GM10847 (cell line): ENCODE results near the gene ATG2B.

Source experiments
- POLR2A ChIP-seq: IDR thresholded peaks from 2 replicates; pipeline ENCODE4 v1.6.1; 2011; ENCODE audit not compliant: insufficient read length; ENCODE audit errors: extremely low read depth

The ATG2B gene

DNA sequence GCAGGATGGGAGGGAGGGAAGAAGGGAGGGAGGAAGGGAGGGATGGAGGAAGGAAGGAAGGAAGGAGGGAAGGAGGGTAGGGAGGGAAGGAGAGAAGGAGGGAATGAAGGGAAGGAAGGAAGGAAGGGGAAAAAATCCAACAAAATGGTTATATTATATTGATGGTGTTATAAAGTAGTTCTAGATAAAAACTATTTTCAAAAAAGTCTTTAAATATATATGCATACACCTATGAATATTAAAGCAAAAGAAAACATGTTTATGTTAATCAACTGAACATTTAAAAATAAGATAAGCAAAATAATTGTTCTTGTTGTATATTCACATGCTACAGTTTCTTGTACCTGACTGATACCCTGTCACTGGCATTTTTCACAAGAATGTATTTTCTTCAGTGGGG is 105.2 kb downstream of the ATG2B start:
- no peak for TF ChIP-seq POLR2A

DNA sequence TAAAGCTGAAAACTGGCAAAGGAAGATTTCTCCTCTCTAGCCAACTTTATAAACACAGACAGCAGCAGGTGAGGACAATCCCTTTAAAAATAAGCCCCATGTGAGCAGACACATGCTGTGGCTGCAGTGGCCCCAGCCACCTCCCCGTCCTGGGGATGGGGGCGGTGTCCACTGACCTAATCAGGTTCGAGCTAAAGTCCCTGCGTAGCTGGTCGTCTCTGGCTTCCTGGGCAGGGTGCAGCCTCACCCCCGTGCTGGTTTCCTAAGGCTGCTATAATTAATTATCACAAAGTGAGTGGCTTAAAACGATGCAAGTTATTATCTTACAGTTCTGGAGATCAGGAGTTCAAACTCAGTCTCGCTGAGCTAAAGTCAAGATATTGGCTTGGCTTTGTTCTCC is 106.1 kb downstream of the ATG2B start:
- TF ChIP-seq POLR2A, result no peak

DNA sequence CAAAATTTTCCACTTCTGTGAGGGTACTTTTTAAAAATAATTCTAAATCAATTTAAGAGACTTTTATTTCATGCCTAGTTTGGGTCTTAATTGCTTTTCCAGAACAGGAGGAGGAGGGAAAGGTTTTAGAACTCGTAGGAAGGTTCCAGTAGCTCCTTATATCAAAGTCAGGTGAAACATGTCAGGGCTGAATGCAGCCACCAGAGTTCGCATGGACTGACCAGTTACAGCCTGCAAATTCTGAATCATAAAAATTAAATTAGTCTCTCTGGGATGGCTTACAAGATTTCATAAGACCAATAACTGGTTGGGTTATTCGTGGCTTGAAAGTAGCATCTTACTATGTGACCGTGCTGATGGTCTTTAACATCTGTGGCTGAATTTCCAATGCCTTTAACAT is 106.7 kb downstream of the ATG2B start:
- TF ChIP-seq POLR2A, result no peak

DNA sequence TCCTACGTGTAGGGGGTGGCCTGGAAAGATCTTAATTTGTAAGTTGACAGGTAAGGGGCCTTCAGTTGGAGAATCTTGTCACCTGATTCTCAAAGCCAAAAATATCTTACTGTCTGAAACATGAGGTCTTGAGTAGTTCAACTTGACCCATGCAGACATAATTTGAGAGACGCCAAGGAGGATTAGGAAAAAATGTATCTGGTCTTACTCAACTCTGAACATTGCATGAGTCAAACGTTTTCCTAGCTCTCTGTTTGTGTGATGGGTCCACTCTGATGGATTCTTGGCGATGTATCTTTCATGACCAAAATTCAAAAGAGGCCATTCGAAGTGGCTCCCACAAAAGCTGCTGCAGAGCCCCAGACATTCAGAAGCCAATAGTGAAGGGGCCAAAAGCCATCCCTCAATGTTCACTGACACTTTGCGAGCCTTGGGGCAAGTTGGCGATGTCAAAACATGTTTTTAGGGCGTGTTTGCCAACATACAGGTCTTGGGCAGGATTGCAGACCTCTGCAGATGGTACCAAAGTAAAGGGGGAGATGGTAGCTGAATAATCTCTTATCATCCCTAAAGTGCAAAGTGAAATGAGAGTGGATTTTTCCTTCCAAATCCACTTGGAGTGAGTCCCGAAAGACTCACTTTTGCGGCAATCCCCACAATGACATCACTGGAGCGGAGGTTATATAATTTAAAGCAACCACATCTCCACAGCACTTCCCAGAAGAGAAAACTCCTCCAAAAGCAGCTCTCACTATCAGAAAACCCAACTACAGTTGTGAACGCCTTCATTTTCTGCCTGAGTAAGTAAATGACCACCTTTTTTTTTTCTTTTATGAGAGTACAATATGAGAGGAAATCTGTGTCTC is 107.4 kb downstream of the ATG2B start, which contains the start of gene BDKRB1:
Gene BDKRB1, plus strand, starts transcription at position 710 of the 866 bp plus-strand sequence. CDS start 7,473 bp downstream, outside the sequence.
- no peak for TF ChIP-seq POLR2A

DNA sequence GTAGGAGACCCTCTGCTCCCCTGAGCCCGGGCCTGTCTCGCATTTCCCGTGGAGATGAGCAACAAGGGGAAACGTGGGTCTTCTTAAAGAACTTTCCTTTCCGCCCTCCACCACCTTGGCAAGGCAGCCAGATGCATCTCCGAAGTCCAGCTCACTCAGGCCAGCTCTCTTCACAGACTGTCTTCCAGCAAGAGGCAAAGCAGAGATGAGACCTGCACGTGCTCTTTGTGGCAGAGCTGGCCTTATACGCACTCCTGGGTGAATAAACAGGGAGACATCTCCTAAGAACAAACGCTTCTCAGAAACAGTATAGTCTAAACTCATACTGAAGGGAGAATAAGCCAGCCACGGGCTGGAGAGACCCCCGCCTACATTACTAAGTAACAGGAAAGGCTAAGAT is 108.5 kb downstream of the ATG2B start:
- no peak for TF ChIP-seq POLR2A

DNA sequence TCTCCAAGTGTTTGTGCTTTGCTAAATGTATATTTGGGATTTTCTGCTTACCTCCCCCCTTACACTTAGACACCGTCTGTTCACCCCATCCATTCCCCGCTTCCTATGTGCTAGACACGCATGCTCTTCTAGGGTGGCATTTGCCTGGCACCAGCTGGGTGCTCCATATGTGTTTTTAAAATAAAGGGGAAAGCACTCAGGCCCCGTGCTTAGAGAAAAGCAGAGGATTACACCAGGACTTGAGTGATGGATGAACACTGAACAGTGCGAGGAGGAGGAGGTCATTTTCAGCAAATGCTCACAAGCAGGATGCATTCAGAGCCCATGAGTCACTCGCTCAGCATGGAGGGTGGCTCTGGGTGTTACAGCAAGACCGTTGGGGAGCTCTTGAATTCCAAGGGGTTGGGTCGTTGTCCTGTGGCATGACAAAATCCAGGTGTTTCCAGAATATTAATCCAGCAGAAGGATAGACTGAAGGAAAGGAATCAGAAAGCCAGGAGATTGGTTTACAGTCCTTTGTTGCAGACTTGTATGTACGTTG is 110.1 kb downstream of the ATG2B start:
- TF ChIP-seq POLR2A, result no peak

DNA sequence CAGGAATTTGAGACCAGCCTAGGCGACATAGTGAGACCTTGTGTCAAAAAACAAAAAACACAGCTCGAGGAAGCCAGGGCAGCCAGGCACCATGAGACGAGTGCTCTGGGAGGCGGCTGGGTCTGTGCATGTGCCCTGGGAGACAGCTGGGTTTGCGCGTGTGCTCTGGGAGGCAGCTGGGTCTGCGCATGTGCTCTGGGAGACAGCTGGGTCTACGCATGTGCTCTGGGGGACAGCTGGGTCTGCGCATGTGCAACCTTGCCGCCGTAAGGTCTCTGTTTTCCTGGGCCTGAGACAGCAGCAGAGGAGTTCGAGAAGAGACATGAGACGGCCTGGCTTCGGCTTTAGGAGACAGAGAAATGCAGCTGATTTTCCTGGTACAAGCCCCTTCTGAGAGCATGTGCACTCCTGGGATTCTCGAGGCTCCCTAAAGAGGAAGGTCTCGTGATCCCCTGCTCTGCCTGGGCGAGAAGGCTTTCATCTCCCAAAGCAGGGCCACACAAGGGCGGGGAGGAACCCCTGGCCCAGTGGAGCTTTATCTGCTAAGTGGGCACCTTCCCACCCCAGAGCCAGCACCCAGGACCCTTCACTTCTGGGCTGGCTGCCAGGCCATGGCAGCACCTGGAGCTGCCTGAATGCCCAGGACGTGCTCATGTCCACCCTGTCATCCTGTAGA is 110.7 kb downstream of the ATG2B start:
- TF ChIP-seq POLR2A, result no peak

DNA sequence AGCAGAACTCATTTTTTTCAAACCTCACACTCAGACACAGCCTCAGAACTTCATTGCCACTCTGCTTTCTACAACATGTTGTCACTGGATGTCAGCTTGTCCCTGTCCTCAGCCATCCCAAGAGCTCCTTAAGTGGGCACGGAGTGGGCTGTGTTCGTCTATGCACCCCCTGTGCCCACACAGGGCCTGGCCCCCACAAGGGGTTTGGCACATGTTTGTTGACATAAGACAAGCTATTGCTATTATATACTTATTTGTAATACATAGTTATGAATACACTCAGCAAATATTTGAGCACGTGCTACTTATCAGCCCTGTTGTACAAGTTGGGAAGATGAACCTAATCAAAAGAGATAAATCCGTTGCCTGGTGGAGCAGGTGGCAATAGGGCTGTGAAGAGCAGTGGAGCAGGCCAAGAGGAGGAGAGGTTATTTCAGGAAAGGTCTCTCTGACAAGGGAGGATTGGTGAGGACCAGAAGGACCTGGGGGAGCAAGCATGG is 111.4 kb downstream of the ATG2B start:
- no peak for TF ChIP-seq POLR2A

DNA sequence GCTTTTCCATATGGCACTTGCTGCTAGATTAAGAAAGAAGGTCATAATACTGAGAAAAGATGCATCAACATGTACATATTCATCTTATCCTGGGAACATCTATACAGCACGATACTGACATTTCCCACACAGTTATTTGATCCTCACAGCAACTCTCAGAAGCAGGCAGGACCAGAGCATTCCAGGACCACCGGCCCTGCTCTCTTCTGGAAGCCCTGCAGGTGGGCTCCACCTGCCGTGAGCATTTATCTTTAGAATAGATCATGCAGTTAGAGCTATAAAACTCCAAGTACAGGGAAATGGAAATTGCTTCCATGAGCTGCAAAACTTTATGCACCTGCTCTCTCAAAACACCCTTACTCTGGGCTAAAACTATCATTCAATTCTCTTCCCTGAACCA is 112.7 kb downstream of the ATG2B start:
- TF ChIP-seq POLR2A, result no peak

DNA sequence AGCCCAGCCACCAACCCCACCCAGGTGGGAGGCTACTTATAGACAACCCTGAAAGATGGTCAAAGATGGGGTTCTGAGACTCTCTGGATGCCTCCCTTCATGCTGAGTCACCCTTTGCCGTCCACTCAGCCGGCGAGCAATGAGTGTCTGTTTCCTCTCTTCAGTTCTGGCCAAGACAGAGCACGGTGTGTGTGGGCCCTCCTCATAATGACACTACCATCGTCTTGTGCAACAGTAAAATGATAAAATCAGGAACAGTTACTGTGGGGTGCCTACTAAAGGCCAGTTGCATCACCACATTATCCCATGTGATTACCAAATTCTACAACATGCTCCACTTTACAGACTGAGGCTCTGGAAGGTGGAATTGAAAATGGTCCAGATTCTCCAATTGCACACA is 114.1 kb downstream of the ATG2B start:
- no peak for TF ChIP-seq POLR2A

DNA sequence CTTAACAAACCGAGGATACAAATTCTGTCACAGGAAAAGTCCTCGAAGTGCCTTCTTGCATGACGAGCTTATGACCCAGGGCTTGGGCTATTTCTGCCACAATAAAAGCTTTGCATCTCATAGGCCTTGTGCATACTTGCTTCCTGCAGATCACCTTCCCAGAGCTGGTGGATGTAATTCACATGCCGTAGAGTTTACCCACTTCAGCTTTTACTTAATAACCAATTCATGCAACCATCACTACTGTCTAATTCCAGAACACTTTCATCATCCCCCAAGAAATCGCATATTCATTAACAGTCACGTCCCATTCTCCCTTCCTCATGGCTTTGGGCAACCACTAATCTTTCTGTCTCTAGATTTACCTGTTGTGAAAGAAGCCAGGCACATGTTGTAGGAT is 116.1 kb downstream of the ATG2B start:
- TF ChIP-seq POLR2A, result no peak

DNA sequence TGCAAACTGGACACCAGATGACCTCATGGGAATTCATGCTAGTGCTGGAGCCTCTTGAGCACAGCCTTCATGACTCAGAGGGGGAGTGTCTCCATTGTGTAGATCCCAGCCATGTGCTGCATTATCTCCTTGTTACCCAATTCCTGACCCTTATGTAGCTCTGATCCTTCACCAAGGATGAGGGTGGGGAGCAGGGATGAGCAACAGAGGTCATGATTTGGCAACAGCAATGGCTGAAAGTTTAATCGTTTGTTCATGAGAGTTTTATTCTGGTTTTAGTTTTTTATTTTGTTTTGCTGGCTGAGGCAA is 116.6 kb downstream of the ATG2B start:
- no peak for TF ChIP-seq POLR2A

DNA sequence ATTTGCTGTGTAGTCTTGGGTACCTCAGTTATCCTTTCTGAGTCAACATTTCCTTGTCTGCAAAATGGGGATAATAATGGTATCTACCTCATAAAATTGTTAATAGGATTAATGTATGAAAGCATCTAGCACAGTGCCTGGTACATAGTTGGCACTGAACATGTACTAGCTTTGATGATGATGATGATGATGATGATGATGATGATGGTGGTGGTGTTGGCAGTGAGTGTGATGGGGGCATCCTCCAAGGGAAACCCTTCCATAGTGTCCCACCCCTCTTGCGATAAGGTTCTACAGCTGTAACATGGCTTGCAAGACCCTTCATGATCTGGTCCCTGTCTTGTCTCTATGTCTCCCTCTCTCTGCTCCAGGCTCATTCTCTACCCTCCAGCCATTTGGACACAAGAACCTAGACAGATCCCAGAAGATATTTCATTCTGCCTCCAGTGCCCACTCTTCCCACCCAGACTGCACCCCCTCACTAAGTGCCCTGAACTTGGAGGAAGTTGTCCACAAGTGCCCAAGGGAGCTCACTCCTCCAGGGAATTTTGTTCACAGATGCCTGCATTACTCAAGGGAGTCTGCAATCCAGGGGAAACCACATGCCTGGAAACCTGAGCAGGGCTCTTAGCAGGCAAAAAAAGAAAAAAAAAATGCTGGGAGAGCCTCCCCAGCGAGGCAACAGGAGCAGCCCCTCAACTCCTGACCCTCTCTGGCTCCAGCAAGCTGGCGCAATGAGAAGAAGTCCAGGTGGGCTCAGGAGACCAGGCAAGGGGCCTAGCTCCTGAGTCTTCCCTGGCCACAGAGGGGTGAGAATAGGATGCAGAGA is 117.2 kb downstream of the ATG2B start:
- no peak for TF ChIP-seq POLR2A

DNA sequence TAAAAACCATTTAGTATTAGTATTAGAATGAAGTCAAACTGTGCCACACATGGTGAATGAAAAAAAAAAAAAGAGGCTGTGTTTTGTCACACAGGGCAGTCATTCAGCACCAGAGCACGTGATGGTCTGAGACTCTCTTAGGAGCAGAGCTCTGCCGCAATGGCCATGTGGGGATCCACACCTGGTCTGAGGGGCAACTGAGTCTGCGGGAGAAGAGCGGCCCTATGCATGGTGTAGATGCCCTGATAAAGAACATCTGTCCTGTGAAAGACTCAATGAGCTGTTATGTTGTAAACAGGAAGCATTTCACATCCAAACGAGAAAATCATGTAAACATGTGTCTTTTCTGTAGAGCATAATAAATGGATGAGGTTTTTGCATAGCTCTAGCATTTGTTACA is 119.4 kb downstream of the ATG2B start:
- TF ChIP-seq POLR2A, result no peak

DNA sequence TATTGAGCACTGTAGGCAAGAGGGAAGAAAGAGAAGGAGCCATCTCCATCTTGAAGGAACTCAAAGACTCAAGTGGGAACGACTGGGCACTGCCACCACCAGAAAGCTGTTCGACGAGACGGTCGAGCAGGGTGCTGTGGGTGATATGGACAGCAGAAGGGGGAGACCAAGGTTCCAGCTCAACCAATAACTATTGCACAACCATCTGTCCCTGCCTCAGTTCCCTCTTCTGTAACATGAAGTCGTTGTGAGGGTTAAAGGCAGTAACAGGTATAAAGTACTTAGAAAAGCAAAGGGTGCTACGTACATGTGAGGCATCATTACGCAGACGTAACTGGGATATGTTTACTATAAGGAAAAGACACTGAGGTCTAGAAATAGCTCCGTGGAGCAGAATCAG is 121.0 kb downstream of the ATG2B start:
- TF ChIP-seq POLR2A, result no peak
